CD4-positive, alpha-beta memory T cell (primary cell): ENCODE data around the gene KIFC3. TPM values are rescaled to one million over a fixed set of nuclear protein-coding genes. Genes with fewer than 3 reads are reported as not detected.

ENCODE experiments used
- CTCF ChIA-PET: fragments of 350-600 bp; sonication (Branson Sonifier 250); formaldehyde crosslinking; loops from one replicate; lab custom pipeline; 2021; ENCODE audit warnings: inconsistent platforms; ENCODE audit not compliant: partially characterized antibody; lab: Charles Lee
- POLR2A ChIA-PET: fragments of 350-600 bp; sonication (Branson Sonifier 250); formaldehyde crosslinking; loops from one replicate; lab custom pipeline; 2021; ENCODE audit not compliant: partially characterized antibody; lab: Charles Lee
- DNase-seq, 5 donors: peaks; one replicate each; pipeline versions ENCODE4 v3.0.0 to v3.0.0-alpha.2; 2020 to 2022; ENCODE audit warnings: mixed read lengths in 1 of 5
- H3K27ac ChIP-seq: one replicate; pipeline ENCODE4 v1.7.0; 2013; ENCODE audit warnings: low read depth, low read length
- H3K27me3 ChIP-seq: 2 replicates; pipeline ENCODE4 v1.7.0; 2013; ENCODE audit warnings: mild to moderate bottlenecking, low read length, moderate library complexity; ENCODE audit not compliant: insufficient read depth
- H3K36me3 ChIP-seq: 2 replicates; pipeline ENCODE4 v1.7.0; 2013; ENCODE audit warnings: mild to moderate bottlenecking, low read length, moderate library complexity; ENCODE audit not compliant: insufficient read depth
- H3K4me1 ChIP-seq: 2 replicates; pipeline ENCODE4 v1.7.0; 2013; ENCODE audit warnings: mild to moderate bottlenecking, low read length, moderate library complexity; ENCODE audit not compliant: insufficient read depth
- H3K4me3 ChIP-seq, 2 donors: one replicate each; pipeline ENCODE4 v1.7.0; 2013; ENCODE audit warnings: low read length in 2 of 2, mild to moderate bottlenecking in 1 of 2
- H3K9me3 ChIP-seq, 2 donors: one replicate each; pipeline ENCODE4 v1.7.0; 2013; ENCODE audit warnings: low read length in 2 of 2, control low read depth in 1 of 2; ENCODE audit not compliant: control insufficient read depth in 1 of 2
- H3K27ac Mint-ChIP-seq, 7 donors: one replicate each; pipeline ENCODE4 v1.8.0; 2020 to 2021; ENCODE audit warnings: mixed read lengths in 7 of 7, mild to moderate bottlenecking in 6 of 7, inconsistent platforms in 3 of 7, moderate library complexity in 3 of 7
- H3K27me3 Mint-ChIP-seq, 2 donors: one replicate each; pipeline ENCODE4 v1.8.0; 2020 to 2021; ENCODE audit warnings: mixed read lengths in 2 of 2
- H3K36me3 Mint-ChIP-seq, 2 donors: one replicate each; pipeline ENCODE4 v1.8.0; 2020 to 2021; ENCODE audit warnings: mixed read lengths in 2 of 2, inconsistent platforms in 1 of 2, mild to moderate bottlenecking in 1 of 2
- H3K4me1 Mint-ChIP-seq, 4 donors: one replicate each; pipeline ENCODE4 v1.8.0; 2020 to 2021; ENCODE audit warnings: mixed read lengths in 4 of 4, mild to moderate bottlenecking in 1 of 4
- H3K4me3 Mint-ChIP-seq, 8 donors: one replicate each; pipeline ENCODE4 v1.8.0; 2020 to 2021; ENCODE audit warnings: mixed read lengths in 8 of 8, mild to moderate bottlenecking in 7 of 8, moderate library complexity in 6 of 8, inconsistent platforms in 3 of 8
- H3K9me3 Mint-ChIP-seq, 8 donors: one replicate each; pipeline ENCODE4 v1.8.0; 2020 to 2021; ENCODE audit warnings: mixed read lengths in 8 of 8, mild to moderate bottlenecking in 5 of 8, inconsistent platforms in 3 of 8, moderate library complexity in 1 of 8
- intact Hi-C: fragments of 100-400 bp; cut with micrococcal nuclease; formaldehyde crosslinking; loops from one replicate; pipeline ENCODE4 v1.15.1; 2023
- polyA plus RNA-seq, 2 donors: library from polyadenylated mRNA; unstranded; fragments of 300-500 nt; fragmentation: Illumina TruSeq; gene quantifications; one replicate each; pipeline ENCODE4 v1.2.3, GENCODE V29; 2021
- total RNA-seq, 2 experiments: library from RNA; stranded (reverse); gene quantifications; one replicate each; pipeline ENCODE4 v1.2.3, GENCODE V29; 2021

KIFC3 gene
- total and polyA plus RNA-seq, 4 experiments from 2014 or later: 1.6 to 1.9 TPM; not detected in 2

DNA sequence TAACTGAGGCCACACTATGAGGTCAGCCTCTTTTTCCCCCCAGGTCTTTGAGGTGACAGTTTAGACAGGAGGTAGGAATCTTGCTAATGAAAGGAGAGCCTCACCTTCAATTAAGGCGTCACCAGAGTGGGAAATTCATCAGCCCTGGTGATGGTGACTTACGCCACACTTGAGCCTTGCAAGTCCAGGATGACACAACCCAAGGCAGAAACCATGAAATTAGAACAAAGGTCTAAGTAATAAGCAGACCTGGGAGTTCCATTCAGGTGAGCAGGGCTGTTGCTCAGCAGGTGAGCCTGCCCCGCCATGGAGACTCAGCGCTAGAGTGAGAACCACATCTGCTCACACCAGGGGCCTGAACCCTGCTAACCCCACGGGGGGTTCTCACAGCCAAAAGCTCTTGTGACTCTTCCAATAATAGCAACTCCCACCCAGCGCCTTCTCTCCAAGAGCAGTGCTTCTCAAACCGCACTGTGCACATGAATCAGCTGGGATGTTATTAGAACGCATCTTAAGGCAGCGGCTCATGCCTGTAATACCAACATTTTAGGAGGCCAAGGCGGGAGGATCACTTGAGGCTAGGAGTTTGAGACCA, 28.7 kb upstream of the KIFC3 start:
- peaks cover 4% of the 10 kb centered on the region for H3K27me3 ChIP-seq
- POLR2A ChIA-PET: no interaction called here
- no peaks in the 10 kb centered on the region for H3K36me3 ChIP-seq
- CTCF ChIA-PET: no interaction called here
- H3K9me3 ChIP-seq: no peaks in the 10 kb centered on the region
- Mint-ChIP-seq H3K27me3 (peaks cover 1 to 2% of the 10 kb centered on the region in 2 donors), H3K27ac (no peak overlapping the region), H3K4me1 (no peaks in the 10 kb centered on the region), H3K36me3 (no peaks in the 10 kb centered on the region), H3K4me3 (no peak overlapping the region), H3K9me3 (no peaks in the 10 kb centered on the region)
- no peak overlapping the region for H3K27ac ChIP-seq
- DNase-seq: no peak
- no peak overlapping the region for H3K4me3 ChIP-seq
- intact Hi-C loops: no loop called here
- H3K4me1 ChIP-seq: no peaks in the 10 kb centered on the region

DNA sequence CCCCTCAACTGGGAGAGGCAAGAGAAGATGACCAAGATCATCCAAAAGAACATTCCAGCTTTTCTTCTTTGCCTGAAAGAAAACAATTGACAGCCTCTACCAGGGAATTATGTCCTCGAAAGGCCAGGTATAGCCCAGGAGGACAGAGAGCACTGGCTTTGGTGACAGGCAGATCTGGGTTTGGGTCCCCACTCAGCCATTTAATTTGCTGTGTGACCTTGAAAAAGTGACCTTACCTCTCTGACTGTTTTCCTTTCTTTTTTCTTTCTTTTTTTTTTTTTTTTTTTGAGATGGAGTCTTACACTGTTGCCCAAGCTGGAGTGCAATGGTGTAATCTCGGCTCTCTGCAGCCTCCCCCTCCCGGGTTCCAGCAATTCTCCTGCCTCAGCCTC, 27.7 kb upstream of the KIFC3 start:
- Histone ChIP-seq H3K27me3 (peaks cover 4% of the 10 kb centered on the region), H3K9me3 (no peaks in the 10 kb centered on the region), H3K36me3 (no peaks in the 10 kb centered on the region), H3K4me3 (no peak overlapping the region), H3K4me1 (no peaks in the 10 kb centered on the region), H3K27ac (no peak overlapping the region)
- ChIA-PET CTCF (no interaction called here), POLR2A (no interaction called here)
- H3K4me1 Mint-ChIP-seq: no peaks in the 10 kb centered on the region
- no peaks in the 10 kb centered on the region for H3K36me3 Mint-ChIP-seq
- no peak overlapping the region for H3K4me3 Mint-ChIP-seq
- H3K9me3 Mint-ChIP-seq: no peaks in the 10 kb centered on the region
- DNase-seq: no peak
- intact Hi-C loops: no loop called here
- H3K27ac Mint-ChIP-seq: no peak overlapping the region
- H3K27me3 Mint-ChIP-seq: peaks cover 1 to 2% of the 10 kb centered on the region in 2 donors

DNA sequence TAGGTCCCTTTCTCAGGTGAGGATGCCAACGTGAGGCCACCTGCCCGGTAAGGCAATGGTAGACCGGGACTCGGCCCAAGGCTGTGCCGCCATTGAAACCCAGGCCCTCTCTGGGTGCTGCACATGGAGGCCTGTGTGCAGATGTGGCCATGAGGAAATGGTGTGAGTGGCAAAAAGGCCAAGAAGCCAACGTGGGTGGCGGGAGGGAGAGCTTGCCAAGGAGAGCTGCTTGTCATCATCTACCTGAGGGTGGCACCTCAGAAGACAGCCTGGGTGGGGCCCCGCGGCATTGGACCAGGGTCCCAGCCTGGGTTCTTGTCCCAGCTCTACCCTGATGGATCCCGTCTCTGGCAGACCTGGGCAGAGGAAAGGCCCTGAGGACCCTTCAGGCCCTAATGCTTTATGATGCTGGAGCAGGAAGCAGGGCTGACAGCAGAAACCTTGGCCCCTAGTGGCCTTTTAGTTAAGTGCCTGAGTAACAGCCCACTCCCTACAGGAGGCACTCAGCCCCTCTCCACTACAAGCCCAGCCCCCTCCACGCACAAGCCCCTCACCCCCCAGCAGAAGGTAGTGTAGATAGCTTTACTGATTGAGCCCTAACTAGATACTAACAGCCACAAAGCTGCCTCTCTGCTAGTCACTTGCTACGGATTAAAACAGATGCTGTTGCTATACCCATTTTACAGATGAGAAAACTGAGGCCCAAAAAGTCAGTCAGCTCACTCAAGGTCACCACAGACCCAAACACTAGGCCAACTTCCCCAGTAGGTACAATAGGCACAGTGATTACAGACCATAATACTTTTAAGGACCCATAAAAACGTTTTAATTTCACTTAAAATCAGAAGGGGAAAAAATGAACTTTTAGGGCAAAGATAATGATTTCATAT, 26.2 kb upstream of the KIFC3 start:
- CTCF ChIA-PET: no interaction called here
- intact Hi-C loops: no loop called here
- Mint-ChIP-seq H3K4me3 (no peak overlapping the region), H3K27me3 (peaks cover under 1 to 6% of the 10 kb centered on the region in 2 donors), H3K4me1 (no peaks in the 10 kb centered on the region), H3K9me3 (no peaks in the 10 kb centered on the region), H3K36me3 (no peaks in the 10 kb centered on the region), H3K27ac (no peak overlapping the region)
- Histone ChIP-seq H3K36me3 (no peaks in the 10 kb centered on the region), H3K9me3 (no peaks in the 10 kb centered on the region), H3K27me3 (peaks cover 3% of the 10 kb centered on the region), H3K4me1 (no peaks in the 10 kb centered on the region), H3K4me3 (no peak overlapping the region), H3K27ac (no peak overlapping the region)
- POLR2A ChIA-PET: interaction anchor here (1.0 kb wide), 1 partner anchor 10 kb away, joined by 3 read pairs; no protein-coding TSS in a partner anchor
- DNase-seq: no peak

DNA sequence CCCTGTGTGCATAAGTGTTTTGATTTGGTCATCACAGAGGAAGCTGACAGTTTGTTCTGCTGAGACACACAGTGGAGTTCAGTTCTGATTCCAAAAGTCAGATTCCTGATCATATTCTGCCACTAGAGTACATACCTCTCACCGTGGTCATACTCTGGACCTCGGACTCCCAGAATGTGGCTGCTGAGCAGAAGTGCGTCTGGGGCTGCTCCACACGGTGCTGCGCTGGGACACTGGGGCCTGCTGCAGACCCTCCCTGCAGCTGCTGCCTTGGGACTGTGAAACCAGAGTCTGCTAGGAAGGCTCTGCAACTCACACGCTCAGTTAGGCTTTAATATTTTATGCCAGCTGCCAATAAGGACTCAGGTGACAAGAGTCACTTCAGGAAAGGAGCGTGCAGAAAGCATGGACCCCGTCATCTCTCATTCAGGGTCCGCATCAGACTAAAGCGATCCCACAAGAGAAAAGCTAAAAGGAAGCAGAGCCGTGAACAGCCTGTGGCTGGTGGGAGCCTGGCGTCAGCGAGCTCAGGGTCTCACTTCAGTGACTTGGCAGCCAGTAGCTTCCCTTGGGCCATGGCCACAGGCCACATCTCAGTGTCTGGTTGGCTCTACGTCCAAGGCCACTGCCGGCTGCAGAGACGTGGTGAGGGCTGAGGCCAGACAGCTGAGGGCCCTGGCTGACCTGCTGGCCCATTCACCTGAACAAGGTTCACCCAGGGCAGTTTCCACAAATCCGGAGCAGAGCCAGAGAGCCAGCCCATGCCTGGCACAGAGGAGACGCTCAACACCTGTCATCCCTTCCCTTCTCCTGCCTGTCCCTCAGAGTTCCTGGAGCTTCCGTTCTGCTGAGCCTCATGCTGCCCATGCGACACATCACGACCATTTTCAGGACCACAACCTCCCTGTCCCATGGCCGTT, 24.7 kb upstream of the KIFC3 start:
- no peaks in the 10 kb centered on the region for H3K4me1 Mint-ChIP-seq
- no peaks in the 10 kb centered on the region for H3K27me3 ChIP-seq
- no peaks in the 10 kb centered on the region for H3K36me3 ChIP-seq
- no peaks in the 10 kb centered on the region for H3K36me3 Mint-ChIP-seq
- no peaks in the 10 kb centered on the region for H3K9me3 Mint-ChIP-seq
- no peak overlapping the region for H3K4me3 ChIP-seq
- ChIA-PET POLR2A (no interaction called here), CTCF (no interaction called here)
- intact Hi-C loops: no loop called here
- H3K27me3 Mint-ChIP-seq: peaks cover 0 to 12% of the 10 kb centered on the region in 2 donors
- peak overlapping the region in 1 of 7 donors; percentile 4 for H3K27ac Mint-ChIP-seq
- no peak overlapping the region for H3K4me3 Mint-ChIP-seq
- no peak overlapping the region for H3K27ac ChIP-seq
- H3K9me3 ChIP-seq: no peaks in the 10 kb centered on the region
- H3K4me1 ChIP-seq: no peaks in the 10 kb centered on the region
- DNase-seq: peak in 1 of 5 donors; percentile 38

DNA sequence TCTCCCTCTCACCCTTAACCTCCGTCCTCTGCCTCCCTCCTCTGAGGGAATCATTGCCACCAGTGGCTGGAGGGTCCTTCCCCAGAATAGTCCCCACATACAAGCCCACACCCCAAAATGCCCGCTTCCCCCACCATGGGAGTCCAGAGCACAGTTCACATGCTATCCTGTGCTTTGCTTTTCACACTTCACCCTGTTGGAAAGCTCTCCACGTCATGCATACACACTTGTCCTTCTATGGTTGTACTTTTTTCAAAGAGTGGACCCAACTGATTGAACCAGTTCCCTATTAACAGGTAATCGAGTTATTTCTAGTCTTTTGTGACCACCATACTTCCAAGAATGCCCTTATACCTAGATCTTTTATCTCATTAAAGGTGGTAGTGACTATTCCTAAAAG, 23.8 kb upstream of the KIFC3 start:
- no peaks in the 10 kb centered on the region for H3K27me3 ChIP-seq

GRCh38 chr16:57825298-57826044, 23.2 kb upstream of the KIFC3 start:
- H3K9me3 ChIP-seq: no peaks in the 10 kb centered on the region
- ChIA-PET POLR2A (no interaction called here), CTCF (no interaction called here)
- no peak overlapping the region for H3K4me3 ChIP-seq
- H3K27me3 Mint-ChIP-seq: peaks cover 0 to 11% of the 10 kb centered on the region in 2 donors
- no peaks in the 10 kb centered on the region for H3K36me3 Mint-ChIP-seq
- no peak overlapping the region for H3K4me3 Mint-ChIP-seq
- no peak overlapping the region for H3K27ac Mint-ChIP-seq
- intact Hi-C loops: no loop called here
- no peak overlapping the region for H3K27ac ChIP-seq
- H3K27me3 ChIP-seq: no peaks in the 10 kb centered on the region
- no peaks in the 10 kb centered on the region for H3K9me3 Mint-ChIP-seq
- H3K36me3 ChIP-seq: no peaks in the 10 kb centered on the region
- no peaks in the 10 kb centered on the region for H3K4me1 ChIP-seq
- no peaks in the 10 kb centered on the region for H3K4me1 Mint-ChIP-seq
- no peak for DNase-seq

More for the DNA sequence above, 23.8 kb upstream of the KIFC3 start:
- Histone ChIP-seq H3K36me3 (no peaks in the 10 kb centered on the region), H3K27ac (no peak overlapping the region), H3K9me3 (no peaks in the 10 kb centered on the region), H3K4me1 (no peaks in the 10 kb centered on the region), H3K4me3 (no peak overlapping the region)
- ChIA-PET POLR2A (no interaction called here), CTCF (no interaction called here)
- peak overlapping the region in 1 of 7 donors; percentile 5 for H3K27ac Mint-ChIP-seq
- H3K9me3 Mint-ChIP-seq: no peaks in the 10 kb centered on the region
- intact Hi-C loops: no loop called here
- no peaks in the 10 kb centered on the region for H3K36me3 Mint-ChIP-seq
- H3K27me3 Mint-ChIP-seq: peaks cover 0 to 11% of the 10 kb centered on the region in 2 donors
- H3K4me3 Mint-ChIP-seq: no peak overlapping the region
- no peak for DNase-seq
- H3K4me1 Mint-ChIP-seq: no peaks in the 10 kb centered on the region
